PC-3 (cell line): ENCODE data around the gene CD22. TPM values are rescaled to one million over a fixed set of nuclear protein-coding genes. Genes with fewer than 3 reads are reported as not detected.

ENCODE experiments used
- ATAC-seq: fragments of 200-7000 bp; cut with Tn5 transposase; 2 replicates; pipeline ENCODE4 v1.9.1; 2020; ENCODE audit warnings: mild to moderate bottlenecking, moderate library complexity
- BruUV-seq: library from RNA; stranded (reverse); fragments of 400-500 nt; replicated peaks from 2 replicates; lab custom pipeline; 2021; lab: Mats Ljungman, UMichigan
- CTCF ChIA-PET: fragments of 300-600 bp; sonication (Branson Sonifier 250); formaldehyde crosslinking; loops from one replicate; lab custom pipeline; 2022; ENCODE audit warnings: antibody characterized with exemption; lab: Charles Lee
- POLR2A ChIA-PET: fragments of 300-600 bp; sonication (Branson Sonifier 250); formaldehyde crosslinking; loops from one replicate; lab custom pipeline; 2022; ENCODE audit warnings: antibody characterized with exemption; ENCODE audit not compliant: unreplicated experiment; lab: Charles Lee
- DNase-seq: peaks from one replicate; pipeline ENCODE4 v3.0.0-alpha.2; 2015
- H2AFZ ChIP-seq: fragments of 300-600 bp; sonication (generic); 2 replicates; pipeline ENCODE4 v1.6.0; 2016; ENCODE audit warnings: antibody characterized with exemption, low read length
- H3F3A ChIP-seq: fragments of 300-600 bp; sonication (generic); one replicate; pipeline ENCODE4 v1.6.0; 2017; ENCODE audit warnings: antibody characterized with exemption, low read length, control low read depth, mild to moderate bottlenecking; ENCODE audit not compliant: unreplicated experiment
- H3K27ac ChIP-seq: fragments of 300-600 bp; sonication (generic); 2 replicates; pipeline ENCODE4 v1.5.1; 2016; ENCODE audit warnings: mild to moderate bottlenecking, low read length
- H3K27me3 ChIP-seq: fragments of 300-600 bp; sonication (generic); 2 replicates; pipeline ENCODE4 v1.6.1; 2016; ENCODE audit warnings: low read length, mixed read lengths
- H3K36me3 ChIP-seq: fragments of 300-600 bp; sonication (generic); 2 replicates; pipeline ENCODE4 v1.6.1; 2016; ENCODE audit warnings: low read depth, mixed run types, low read length, mixed read lengths
- H3K4me1 ChIP-seq: fragments of 300-600 bp; sonication (generic); 2 replicates; pipeline ENCODE4 v1.5.1; 2016; ENCODE audit warnings: low read length; ENCODE audit not compliant: insufficient read depth
- H3K4me2 ChIP-seq: fragments of 300-600 bp; sonication (generic); 2 replicates; pipeline ENCODE4 v1.6.0; 2016; ENCODE audit warnings: low read length
- H3K4me3 ChIP-seq: fragments of 300-600 bp; sonication (generic); 2 replicates; pipeline ENCODE4 v1.5.1; 2016; ENCODE audit warnings: mild to moderate bottlenecking, low read length, mixed read lengths
- H3K79me2 ChIP-seq: fragments of 300-600 bp; sonication (generic); 2 replicates; pipeline ENCODE4 v1.6.1; 2017; ENCODE audit warnings: low read length, mixed read lengths
- H3K9ac ChIP-seq: fragments of 300-600 bp; sonication (generic); 2 replicates; pipeline ENCODE4 v1.6.0; 2016; ENCODE audit warnings: mild to moderate bottlenecking, low read length
- H3K9me2 ChIP-seq: fragments of 300-600 bp; sonication (generic); replicated peaks from 2 replicates; pipeline ENCODE4 v1.6.1; 2016; ENCODE audit warnings: mixed run types, low read length, mixed read lengths
- H3K9me3 ChIP-seq: fragments of 300-600 bp; sonication (generic); 2 replicates; pipeline ENCODE4 v1.6.1; 2016; ENCODE audit warnings: low read length, mixed read lengths
- H4K20me1 ChIP-seq: fragments of 300-600 bp; sonication (generic); 2 replicates; pipeline ENCODE4 v1.6.1; 2016; ENCODE audit warnings: low read length, mixed read lengths
- EZH2 ChIP-seq: fragments of 300-600 bp; sonication (generic); IDR thresholded peaks from one replicate; pipeline ENCODE4 v1.6.1; 2017; ENCODE audit warnings: antibody characterized with exemption, mild to moderate bottlenecking, low read length; ENCODE audit not compliant: unreplicated experiment
- EZH2phosphoT487 ChIP-seq: fragments of 300-600 bp; sonication (generic); IDR thresholded peaks from 2 replicates; pipeline ENCODE4 v1.6.1; 2018; ENCODE audit warnings: mild to moderate bottlenecking, antibody characterized with exemption, low read length, borderline replicate concordance
- intact Hi-C: fragments of 100-400 bp; cut with micrococcal nuclease; formaldehyde crosslinking; loops from 2 replicates; pipeline ENCODE4 v1.9.0; 2023
- total RNA-seq: library from RNA; depleted of rRNA; stranded (reverse); fragments of >200 nt; gene quantifications from 2 replicates; pipeline ENCODE4 v1.2.3, GENCODE V29; 2014
- TF ChIP-seq, protein P1 (sequence below): fragments of 300-600 bp; sonication (generic); conservative IDR thresholded peaks from 2 replicates; pipeline ENCODE4 v1.5.1; 2017; ENCODE audit warnings: antibody characterized with exemption, low read depth, mild to moderate bottlenecking, low read length

Gene CD22
- total RNA-seq, 1 experiment from 2014 or later: 0.07 TPM

DNA sequence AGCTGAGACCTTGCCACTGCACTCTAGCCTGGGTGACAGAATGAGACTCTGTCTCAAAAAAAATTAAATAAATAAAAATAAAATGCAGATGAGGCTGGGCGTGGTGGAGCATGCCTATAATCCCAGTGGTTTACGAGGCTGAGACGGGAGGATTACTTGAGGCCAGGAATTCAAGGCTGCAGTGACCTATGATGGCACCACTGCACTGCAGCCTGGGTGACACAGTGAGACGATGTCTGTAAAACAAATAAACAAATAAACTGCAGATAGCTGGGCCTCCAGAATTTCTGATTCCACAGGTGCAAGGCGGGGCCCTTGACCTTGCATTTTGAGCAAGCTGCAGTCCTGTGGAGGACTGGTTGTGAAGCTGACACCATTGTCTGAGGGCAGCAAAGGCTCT, 40.1 kb upstream of the CD22 start:
- H3K36me3 ChIP-seq: no peaks in the 10 kb centered on the region
- H3K9me2 ChIP-seq: no peaks in the 10 kb centered on the region
- H3K79me2 ChIP-seq: no peaks in the 10 kb centered on the region
- no TSS peak for BruUV-seq
- H2AFZ ChIP-seq: no peak overlapping the region
- H3K4me3 ChIP-seq: no peak overlapping the region
- intact Hi-C loops: no loop called here
- CTCF ChIA-PET: no interaction called here
- TF ChIP-seq EZH2 (no peak), EZH2phosphoT487 (no peak)
- TF ChIP-seq, protein P1, sequence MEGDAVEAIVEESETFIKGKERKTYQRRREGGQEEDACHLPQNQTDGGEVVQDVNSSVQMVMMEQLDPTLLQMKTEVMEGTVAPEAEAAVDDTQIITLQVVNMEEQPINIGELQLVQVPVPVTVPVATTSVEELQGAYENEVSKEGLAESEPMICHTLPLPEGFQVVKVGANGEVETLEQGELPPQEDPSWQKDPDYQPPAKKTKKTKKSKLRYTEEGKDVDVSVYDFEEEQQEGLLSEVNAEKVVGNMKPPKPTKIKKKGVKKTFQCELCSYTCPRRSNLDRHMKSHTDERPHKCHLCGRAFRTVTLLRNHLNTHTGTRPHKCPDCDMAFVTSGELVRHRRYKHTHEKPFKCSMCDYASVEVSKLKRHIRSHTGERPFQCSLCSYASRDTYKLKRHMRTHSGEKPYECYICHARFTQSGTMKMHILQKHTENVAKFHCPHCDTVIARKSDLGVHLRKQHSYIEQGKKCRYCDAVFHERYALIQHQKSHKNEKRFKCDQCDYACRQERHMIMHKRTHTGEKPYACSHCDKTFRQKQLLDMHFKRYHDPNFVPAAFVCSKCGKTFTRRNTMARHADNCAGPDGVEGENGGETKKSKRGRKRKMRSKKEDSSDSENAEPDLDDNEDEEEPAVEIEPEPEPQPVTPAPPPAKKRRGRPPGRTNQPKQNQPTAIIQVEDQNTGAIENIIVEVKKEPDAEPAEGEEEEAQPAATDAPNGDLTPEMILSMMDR: no peak
- H3K27ac ChIP-seq: no peak overlapping the region
- no peak for ATAC-seq
- no peaks in the 10 kb centered on the region for H3K9me3 ChIP-seq
- H4K20me1 ChIP-seq: no peaks in the 10 kb centered on the region
- H3K9ac ChIP-seq: no peak overlapping the region
- no peak for DNase-seq
- no peak overlapping the region for H3K4me2 ChIP-seq
- peaks cover 3% of the 10 kb centered on the region; the same call in 1 of the 2 replicates for H3K27me3 ChIP-seq
- POLR2A ChIA-PET: no interaction called here
- H3F3A ChIP-seq: no peaks in the 10 kb centered on the region
- H3K4me1 ChIP-seq: peaks cover 7% of the 10 kb centered on the region; the same call in 1 of the 2 replicates

DNA sequence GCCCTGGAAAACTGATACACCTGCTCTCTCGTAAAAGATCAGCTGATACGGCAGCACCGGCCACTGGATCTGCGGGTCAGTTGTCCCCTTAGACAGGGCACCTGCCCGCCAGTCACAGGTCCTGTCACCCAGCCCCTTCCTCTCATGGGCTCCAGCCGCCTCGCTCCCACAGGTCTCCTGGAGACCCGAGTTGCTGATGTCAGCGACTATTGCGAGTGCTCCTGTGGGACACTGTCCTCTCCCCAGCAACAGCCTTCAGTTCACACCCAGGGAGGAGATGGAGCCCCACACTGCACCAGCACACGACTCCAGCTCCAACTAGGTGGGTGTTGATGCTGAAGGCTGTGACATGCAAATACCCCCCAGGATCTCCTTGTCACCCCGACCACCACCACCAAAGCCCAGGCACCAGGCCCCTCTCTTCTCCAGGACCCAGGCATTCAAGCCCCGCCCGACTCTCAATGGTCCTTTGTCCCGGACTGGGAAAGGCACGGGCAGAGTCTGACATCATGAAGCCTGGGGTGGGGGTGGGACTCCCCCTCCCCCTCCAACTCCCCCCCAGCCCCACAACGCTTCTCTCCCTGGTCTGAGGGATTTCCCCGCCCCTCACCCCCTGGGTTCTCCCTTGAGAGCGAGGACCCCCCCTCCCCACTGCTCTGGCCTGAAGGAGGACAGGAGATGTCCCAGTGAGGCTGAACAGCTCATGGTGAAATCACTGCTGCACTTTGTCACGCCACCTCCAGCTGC, 38.4 kb upstream of the CD22 start:
- Histone ChIP-seq H3K4me3 (no peak overlapping the region), H3K9me2 (no peaks in the 10 kb centered on the region), H4K20me1 (no peaks in the 10 kb centered on the region), H3K27me3 (peaks cover 3% of the 10 kb centered on the region; the same call in 1 of the 2 replicates), H2AFZ (no peak overlapping the region), H3K4me1 (peaks cover 7% of the 10 kb centered on the region; the same call in 1 of the 2 replicates), H3K9ac (no peak overlapping the region), H3K9me3 (no peaks in the 10 kb centered on the region), H3K4me2 (no peak overlapping the region), H3F3A (no peaks in the 10 kb centered on the region), H3K36me3 (no peaks in the 10 kb centered on the region), H3K79me2 (no peaks in the 10 kb centered on the region), H3K27ac (no peak overlapping the region)
- no peak for DNase-seq
- no peak for ATAC-seq
- BruUV-seq: no TSS peak
- intact Hi-C loops: no loop called here
- ChIA-PET POLR2A (no interaction called here), CTCF (no interaction called here)
- TF ChIP-seq EZH2: no peak

DNA sequence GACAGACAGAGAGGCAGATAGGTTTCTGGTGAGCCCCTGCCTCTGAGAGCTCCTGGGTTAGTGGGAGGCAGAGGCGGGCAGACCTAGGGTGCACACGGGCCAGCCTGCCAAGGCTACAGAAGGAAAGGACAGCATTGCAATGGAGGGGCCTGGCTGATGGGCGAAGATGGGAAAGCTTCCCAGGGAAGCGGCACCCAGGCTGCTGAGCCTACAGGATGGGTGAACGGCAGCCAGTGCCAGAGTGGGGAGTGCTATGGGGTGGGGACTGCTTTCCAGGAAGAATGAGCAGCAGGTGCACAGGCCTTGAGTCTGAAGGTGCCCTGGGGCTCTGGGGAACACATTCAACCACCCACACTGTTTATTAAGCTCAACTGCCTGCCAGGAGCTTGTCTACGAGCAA, 37.7 kb upstream of the CD22 start:
- TF ChIP-seq EZH2: no peak
- TF ChIP-seq, protein P1: no peak
- TF ChIP-seq EZH2phosphoT487: no peak
- POLR2A ChIA-PET: no interaction called here
- Histone ChIP-seq H2AFZ (no peak overlapping the region), H3K4me1 (peaks cover 7% of the 10 kb centered on the region; the same call in 1 of the 2 replicates), H3K27me3 (peaks cover 3% of the 10 kb centered on the region; the same call in 1 of the 2 replicates), H3K4me3 (no peak overlapping the region), H3K9me3 (no peaks in the 10 kb centered on the region), H3K27ac (no peak overlapping the region), H3F3A (no peaks in the 10 kb centered on the region), H3K79me2 (no peaks in the 10 kb centered on the region), H3K4me2 (no peak overlapping the region), H3K9ac (no peak overlapping the region), H3K36me3 (no peaks in the 10 kb centered on the region), H4K20me1 (no peaks in the 10 kb centered on the region), H3K9me2 (no peaks in the 10 kb centered on the region)
- intact Hi-C loops: no loop called here
- DNase-seq (no peak), ATAC-seq (no peak)
- CTCF ChIA-PET: no interaction called here
- no TSS peak for BruUV-seq
